Ascending aorta (tissue), 2 donors: Measurements from ENCODE around the gene PGLYRP1. TPM values are rescaled to one million over a fixed set of nuclear protein-coding genes. Genes with fewer than 3 reads are reported as not detected.

ENCODE experiments used
- DNase-seq, 2 donors: peaks; one replicate each; pipeline ENCODE4 v3.0.0-alpha.2; 2019; ENCODE audit warnings: low spot score in 2 of 2
- H3K27ac ChIP-seq, 2 donors: fragments of 200-600 bp; sonication (generic); one replicate each; pipeline ENCODE4 v1.5.1; 2016 to 2017; ENCODE audit warnings: mild to moderate bottlenecking in 1 of 2
- H3K27me3 ChIP-seq: fragments of 200-600 bp; sonication (generic); one replicate; pipeline ENCODE4 v1.5.1; 2017
- H3K36me3 ChIP-seq, 2 donors: fragments of 200-600 bp; sonication (generic); one replicate each; pipeline ENCODE4 v1.5.1; 2016
- H3K4me1 ChIP-seq, 2 donors: fragments of 200-600 bp; sonication (generic); one replicate each; pipeline ENCODE4 v1.5.1; 2016 to 2017; ENCODE audit warnings: mild to moderate bottlenecking in 1 of 2
- H3K4me3 ChIP-seq, 2 donors: fragments of 200-600 bp; sonication (generic); one replicate each; pipeline ENCODE4 v1.5.1; 2016 to 2017; ENCODE audit warnings: mild to moderate bottlenecking in 1 of 2
- H3K9me3 ChIP-seq, 2 donors: fragments of 200-600 bp; sonication (generic); one replicate each; pipeline ENCODE4 v1.5.1; 2016
- intact Hi-C: fragments of 100-400 bp; cut with DNase I; formaldehyde crosslinking; loops from one replicate; pipeline ENCODE4 v1.15.1; 2023
- total RNA-seq: library from RNA; depleted of rRNA; stranded (reverse); fragments of >200 nt; gene quantifications from one replicate; pipeline ENCODE4 v1.1.0, GENCODE V29; 2016
- TF ChIP-seq, protein P1 (sequence below), 3 experiments: fragments of 200-600 bp in 2 of 3; fragments of 450-650 bp in 1 of 3; sonication (generic) in 2 of 3; IDR thresholded peaks; one replicate each; pipeline ENCODE4 v1.5.1; 2016 to 2019; ENCODE audit warnings: antibody characterized with exemption in 3 of 3, mild to moderate bottlenecking in 1 of 3, moderate library complexity in 1 of 3

The PGLYRP1 gene
- total RNA-seq, 1 donor from 2014 or later = not detected

DNA sequence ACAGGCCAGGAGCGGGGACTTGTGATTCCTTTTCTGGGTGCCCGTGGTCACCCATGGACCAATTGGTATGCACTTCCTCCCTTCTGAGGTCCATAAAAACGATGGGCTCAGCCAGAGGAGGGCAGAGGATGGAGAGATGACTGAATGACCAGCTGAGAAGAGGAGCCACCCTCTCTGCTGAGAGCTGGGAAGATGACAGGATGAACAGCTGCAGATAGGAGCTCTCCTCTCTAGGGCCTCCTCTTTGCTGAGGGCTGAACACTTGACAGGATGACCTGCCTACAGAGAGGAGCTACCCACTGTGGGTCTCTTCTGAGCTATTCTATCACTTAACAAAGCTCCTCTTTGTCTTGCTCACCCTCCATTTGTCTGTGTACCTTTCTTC, 13.9 kb upstream of the PGLYRP1 start:
- DNase-seq = no peak
- TF ChIP-seq, protein P1, sequence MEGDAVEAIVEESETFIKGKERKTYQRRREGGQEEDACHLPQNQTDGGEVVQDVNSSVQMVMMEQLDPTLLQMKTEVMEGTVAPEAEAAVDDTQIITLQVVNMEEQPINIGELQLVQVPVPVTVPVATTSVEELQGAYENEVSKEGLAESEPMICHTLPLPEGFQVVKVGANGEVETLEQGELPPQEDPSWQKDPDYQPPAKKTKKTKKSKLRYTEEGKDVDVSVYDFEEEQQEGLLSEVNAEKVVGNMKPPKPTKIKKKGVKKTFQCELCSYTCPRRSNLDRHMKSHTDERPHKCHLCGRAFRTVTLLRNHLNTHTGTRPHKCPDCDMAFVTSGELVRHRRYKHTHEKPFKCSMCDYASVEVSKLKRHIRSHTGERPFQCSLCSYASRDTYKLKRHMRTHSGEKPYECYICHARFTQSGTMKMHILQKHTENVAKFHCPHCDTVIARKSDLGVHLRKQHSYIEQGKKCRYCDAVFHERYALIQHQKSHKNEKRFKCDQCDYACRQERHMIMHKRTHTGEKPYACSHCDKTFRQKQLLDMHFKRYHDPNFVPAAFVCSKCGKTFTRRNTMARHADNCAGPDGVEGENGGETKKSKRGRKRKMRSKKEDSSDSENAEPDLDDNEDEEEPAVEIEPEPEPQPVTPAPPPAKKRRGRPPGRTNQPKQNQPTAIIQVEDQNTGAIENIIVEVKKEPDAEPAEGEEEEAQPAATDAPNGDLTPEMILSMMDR (IDR thresholded peaks at IDR 0.05) = no peak
- no peaks in the 10 kb centered on the region for H3K27me3 ChIP-seq
- H3K4me3 ChIP-seq = no peak overlapping the region
- H3K9me3 ChIP-seq = no peaks in the 10 kb centered on the region
- no peaks in the 10 kb centered on the region for H3K4me1 ChIP-seq
- no peak overlapping the region for H3K27ac ChIP-seq
- no peaks in the 10 kb centered on the region for H3K36me3 ChIP-seq
- intact Hi-C loops = no loop called here

DNA sequence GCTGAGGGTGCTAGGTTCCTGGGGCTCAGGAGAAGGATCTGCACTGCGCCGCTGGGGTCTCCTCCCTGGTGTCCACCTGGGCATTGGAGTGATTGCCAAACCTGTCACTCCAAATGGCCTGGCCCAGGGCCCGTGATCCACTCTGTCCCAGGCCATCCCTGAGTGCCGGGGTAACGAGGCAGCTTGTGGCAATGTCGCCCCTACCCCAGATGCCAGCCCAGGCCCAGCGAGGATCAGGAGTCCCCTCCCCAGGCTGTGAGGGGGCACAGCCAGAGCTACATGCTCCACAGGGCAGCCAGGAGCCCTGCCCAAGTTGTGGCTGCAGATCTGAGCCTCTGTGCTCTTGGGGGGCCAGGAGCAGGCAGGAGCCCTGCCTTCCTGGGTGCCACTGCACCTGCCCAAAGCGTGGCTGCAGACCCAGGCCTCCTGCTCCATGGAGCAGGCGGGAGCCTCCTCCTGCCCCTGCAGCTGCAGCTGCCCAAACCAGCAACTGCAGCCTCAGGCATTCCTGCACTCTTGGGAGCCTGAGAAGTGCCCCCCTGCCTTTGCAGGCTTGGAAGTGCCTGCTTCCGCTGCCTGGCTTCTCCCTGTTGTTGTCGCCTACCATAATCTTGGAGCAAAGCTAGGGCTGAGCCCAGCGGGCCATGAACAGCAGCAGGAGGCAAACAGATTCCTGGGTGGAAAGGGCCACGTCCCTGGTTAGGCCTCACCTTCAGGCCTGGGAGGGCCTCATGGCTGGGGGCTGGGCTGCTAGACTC, 13.3 kb upstream of the PGLYRP1 start:
- no peak overlapping the region for H3K4me3 ChIP-seq
- H3K4me1 ChIP-seq = no peaks in the 10 kb centered on the region
- H3K36me3 ChIP-seq = no peaks in the 10 kb centered on the region
- no peaks in the 10 kb centered on the region for H3K9me3 ChIP-seq
- H3K27me3 ChIP-seq = no peaks in the 10 kb centered on the region
- no peak for DNase-seq
- TF ChIP-seq, protein P1 (IDR thresholded peaks at IDR 0.05) = no peak
- no peak overlapping the region for H3K27ac ChIP-seq
- intact Hi-C loops = no loop called here

DNA sequence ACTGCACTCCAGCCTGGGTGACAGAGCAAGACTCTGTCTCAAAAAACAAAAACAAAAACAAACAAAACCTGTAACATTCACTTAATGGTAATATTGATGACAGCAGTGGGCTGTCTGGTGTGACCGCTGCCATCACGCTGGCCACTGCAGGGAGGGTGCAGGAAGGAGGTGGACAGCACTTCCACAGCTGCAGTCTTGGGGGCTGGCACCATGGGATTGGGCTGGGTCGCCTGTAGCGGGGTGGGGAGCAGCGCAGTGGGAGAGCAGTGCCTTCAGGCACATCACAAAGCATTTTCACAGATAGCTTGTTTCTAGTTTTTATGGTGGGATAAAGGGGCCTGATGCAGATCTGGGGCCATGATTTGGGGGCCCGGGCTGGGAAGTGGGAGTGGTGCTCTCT, 12.7 kb upstream of the PGLYRP1 start:
- Histone ChIP-seq H3K4me3 (no peak overlapping the region), H3K27ac (no peak overlapping the region), H3K4me1 (no peaks in the 10 kb centered on the region), H3K36me3 (no peaks in the 10 kb centered on the region), H3K9me3 (no peaks in the 10 kb centered on the region), H3K27me3 (no peaks in the 10 kb centered on the region)
- TF ChIP-seq, protein P1 (IDR thresholded peaks at IDR 0.05) = no peak
- intact Hi-C loops = no loop called here
- DNase-seq = no peak

DNA sequence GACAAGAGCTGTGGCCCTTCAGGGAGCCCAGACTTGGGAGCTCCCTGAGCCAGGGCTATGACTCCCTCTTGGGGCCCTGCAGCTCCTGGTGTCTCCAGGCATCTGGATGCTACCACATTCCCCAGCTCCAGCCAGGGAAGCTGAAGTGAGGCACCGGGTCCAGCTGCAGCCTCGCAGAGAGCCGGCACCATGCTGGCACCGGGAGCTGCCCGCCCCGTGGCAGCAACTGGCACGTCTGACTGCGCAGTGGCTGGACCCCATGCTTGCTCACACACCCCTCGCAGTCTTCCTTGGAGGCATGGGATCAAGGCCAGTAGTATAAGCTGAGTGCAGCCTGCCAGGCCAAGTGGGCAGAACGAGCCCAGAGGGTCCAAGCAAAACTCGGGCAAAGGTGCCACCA, 10.5 kb upstream of the PGLYRP1 start:
- no peaks in the 10 kb centered on the region for H3K9me3 ChIP-seq
- no peak overlapping the region for H3K27ac ChIP-seq
- no peaks in the 10 kb centered on the region for H3K4me1 ChIP-seq
- no peak for DNase-seq
- TF ChIP-seq, protein P1 (IDR thresholded peaks at IDR 0.05) = no peak
- intact Hi-C loops = no loop called here
- H3K36me3 ChIP-seq = no peaks in the 10 kb centered on the region
- H3K4me3 ChIP-seq = no peak overlapping the region
- no peaks in the 10 kb centered on the region for H3K27me3 ChIP-seq

DNA sequence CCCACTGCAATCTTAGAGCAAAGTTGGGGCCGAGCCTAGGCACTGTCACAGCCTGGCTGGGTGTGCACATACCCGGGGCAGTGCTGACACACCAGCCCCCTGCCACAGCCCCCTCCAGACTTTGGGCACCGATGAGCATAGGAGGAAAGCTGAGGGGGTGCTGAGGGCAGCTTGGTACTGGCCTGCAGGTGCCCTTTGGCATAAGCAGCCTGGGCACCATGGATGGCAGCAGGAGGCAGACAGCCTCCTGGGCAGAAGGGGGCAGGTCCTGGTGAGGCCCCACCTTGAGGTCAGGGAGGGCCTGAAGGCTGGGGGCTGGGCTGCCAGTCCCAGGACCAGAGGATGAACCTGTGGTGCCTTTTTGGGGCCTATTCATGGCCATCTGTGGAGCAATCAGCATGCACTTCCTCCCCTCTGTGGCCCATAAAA, 9.8 kb upstream of the PGLYRP1 start:
- no peaks in the 10 kb centered on the region for H3K27me3 ChIP-seq
- no peaks in the 10 kb centered on the region for H3K4me1 ChIP-seq
- DNase-seq = no peak
- TF ChIP-seq, protein P1 (IDR thresholded peaks at IDR 0.05) = no peak
- intact Hi-C loops = no loop called here
- H3K36me3 ChIP-seq = no peaks in the 10 kb centered on the region
- H3K4me3 ChIP-seq = no peak overlapping the region
- no peaks in the 10 kb centered on the region for H3K9me3 ChIP-seq
- H3K27ac ChIP-seq = no peak overlapping the region
